LNCAP (cell line): ENCODE results near the gene LAMP5.

ENCODE experiments used
- CTCF ChIP-seq: fragments of 450-650 bp; IDR thresholded peaks from 2 replicates; pipeline ENCODE4 v1.5.1; 2017; ENCODE audit warnings: mild to moderate bottlenecking

The LAMP5 gene

GRCh38 chr20:9480066-9480465, 34.3 kb upstream of the LAMP5 start:
- no peak for TF ChIP-seq CTCF

- TF ChIP-seq CTCF, result no peak
These were observed 32.2 kb upstream of the LAMP5 start for GRCh38 chr20:9482180-9482579.

- TF ChIP-seq CTCF, result no peak
These were observed 31.3 kb upstream of the LAMP5 start for GRCh38 chr20:9483131-9483530.

GRCh38 chr20:9485614-9486340, 28.6 kb upstream of the LAMP5 start:
- TF ChIP-seq CTCF, result no peak

- TF ChIP-seq CTCF, result no peak
These were observed 27.2 kb upstream of the LAMP5 start for GRCh38 chr20:9487231-9487630.

- no peak for TF ChIP-seq CTCF
These were observed 26.3 kb upstream of the LAMP5 start for GRCh38 chr20:9488063-9488462.

- TF ChIP-seq CTCF, result no peak
These were observed 24.2 kb upstream of the LAMP5 start for GRCh38 chr20:9490161-9490560.

GRCh38 chr20:9490631-9491030, 23.8 kb upstream of the LAMP5 start:
- no peak for TF ChIP-seq CTCF
